Coronary artery (tissue), 2 donors: ENCODE measurements around the gene TRIM15.

Source experiments
- DNase-seq: peaks from one replicate; pipeline ENCODE4 v3.0.0-alpha.2; 2017; ENCODE audit warnings: low spot score
- H3K27ac ChIP-seq, 2 donors: fragments of 200-600 bp; sonication (generic); one replicate each; pipeline ENCODE4 v1.5.1; 2016 to 2019
- H3K4me3 ChIP-seq: fragments of 200-600 bp; sonication (generic); 2 replicates; pipeline ENCODE4 v1.5.1; 2016; ENCODE audit warnings: mild to moderate bottlenecking, moderate library complexity
- TF ChIP-seq, protein P1 (sequence below): fragments of 200-600 bp; sonication (generic); IDR thresholded peaks from one replicate; pipeline ENCODE4 v1.5.1; 2019; ENCODE audit warnings: antibody characterized with exemption

TRIM15 gene

DNA sequence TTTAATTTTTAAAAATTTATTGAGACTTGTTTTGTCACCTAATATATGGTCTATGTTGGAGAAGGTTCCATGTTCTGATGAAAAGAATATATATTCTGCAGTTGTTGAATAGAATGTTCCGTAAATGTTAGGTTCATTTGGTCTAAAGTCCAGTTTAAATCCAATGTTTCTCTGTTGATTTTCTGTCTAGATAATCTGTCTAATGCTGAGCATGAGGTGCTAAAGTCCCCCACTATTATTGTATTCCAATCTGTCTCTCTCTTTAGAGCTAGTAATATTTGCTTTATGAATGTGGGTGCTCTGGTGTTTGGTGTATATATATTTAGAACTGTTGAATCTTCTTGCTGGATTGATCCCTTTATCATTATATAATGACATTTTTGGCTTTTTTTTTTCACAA lies 15.5 kb downstream of the TRIM15 start:
- TF ChIP-seq, protein P1, sequence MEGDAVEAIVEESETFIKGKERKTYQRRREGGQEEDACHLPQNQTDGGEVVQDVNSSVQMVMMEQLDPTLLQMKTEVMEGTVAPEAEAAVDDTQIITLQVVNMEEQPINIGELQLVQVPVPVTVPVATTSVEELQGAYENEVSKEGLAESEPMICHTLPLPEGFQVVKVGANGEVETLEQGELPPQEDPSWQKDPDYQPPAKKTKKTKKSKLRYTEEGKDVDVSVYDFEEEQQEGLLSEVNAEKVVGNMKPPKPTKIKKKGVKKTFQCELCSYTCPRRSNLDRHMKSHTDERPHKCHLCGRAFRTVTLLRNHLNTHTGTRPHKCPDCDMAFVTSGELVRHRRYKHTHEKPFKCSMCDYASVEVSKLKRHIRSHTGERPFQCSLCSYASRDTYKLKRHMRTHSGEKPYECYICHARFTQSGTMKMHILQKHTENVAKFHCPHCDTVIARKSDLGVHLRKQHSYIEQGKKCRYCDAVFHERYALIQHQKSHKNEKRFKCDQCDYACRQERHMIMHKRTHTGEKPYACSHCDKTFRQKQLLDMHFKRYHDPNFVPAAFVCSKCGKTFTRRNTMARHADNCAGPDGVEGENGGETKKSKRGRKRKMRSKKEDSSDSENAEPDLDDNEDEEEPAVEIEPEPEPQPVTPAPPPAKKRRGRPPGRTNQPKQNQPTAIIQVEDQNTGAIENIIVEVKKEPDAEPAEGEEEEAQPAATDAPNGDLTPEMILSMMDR: no peak
- H3K27ac ChIP-seq: no peak overlapping the region
- no peak overlapping the region for H3K4me3 ChIP-seq
- no peak for DNase-seq

- H3K27ac ChIP-seq: no peak overlapping the region
- DNase-seq: no peak
- no peak overlapping the region for H3K4me3 ChIP-seq
- TF ChIP-seq, protein P1: no peak
These were observed 16.8 kb downstream of the TRIM15 start for GRCh38 chr6:30180145-30180544.

DNA sequence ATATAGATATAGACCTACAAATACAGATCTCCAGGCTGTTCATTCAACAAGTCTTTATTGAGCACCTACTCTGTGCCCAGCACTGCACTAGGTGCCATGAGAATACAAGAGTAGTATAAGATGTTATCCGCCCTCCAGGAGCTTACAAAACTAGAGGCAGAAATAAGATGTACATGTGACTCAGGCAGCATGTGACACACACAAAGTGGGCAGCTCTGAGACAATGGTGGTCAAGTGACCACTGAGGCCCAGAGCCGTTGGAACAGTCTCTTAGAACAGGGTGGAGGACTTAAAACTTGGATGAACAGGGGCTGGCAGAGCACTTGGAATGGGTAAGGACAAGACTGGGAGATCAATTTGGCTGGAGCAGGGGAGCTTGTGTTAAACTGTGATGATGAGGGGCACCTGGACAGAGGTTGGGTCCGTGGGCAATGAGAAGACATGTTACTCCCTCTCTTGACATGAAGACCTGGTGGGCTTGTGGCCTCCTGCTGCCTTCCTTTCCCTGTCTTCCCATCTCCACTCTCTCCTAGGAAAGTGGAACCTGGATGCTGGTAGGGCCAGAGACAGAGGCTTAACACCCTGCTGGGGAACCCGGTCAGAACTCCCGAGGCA lies 21.2 kb downstream of the TRIM15 start:
- DNase-seq: no peak
- TF ChIP-seq, protein P1: no peak
- Histone ChIP-seq H3K27ac (no peak overlapping the region), H3K4me3 (no peak overlapping the region)

- DNase-seq: no peak
- no peak overlapping the region for H3K4me3 ChIP-seq
- no peak overlapping the region for H3K27ac ChIP-seq
- TF ChIP-seq, protein P1: no peak
These were observed 22.6 kb downstream of the TRIM15 start for GRCh38 chr6:30185846-30186484.

DNA sequence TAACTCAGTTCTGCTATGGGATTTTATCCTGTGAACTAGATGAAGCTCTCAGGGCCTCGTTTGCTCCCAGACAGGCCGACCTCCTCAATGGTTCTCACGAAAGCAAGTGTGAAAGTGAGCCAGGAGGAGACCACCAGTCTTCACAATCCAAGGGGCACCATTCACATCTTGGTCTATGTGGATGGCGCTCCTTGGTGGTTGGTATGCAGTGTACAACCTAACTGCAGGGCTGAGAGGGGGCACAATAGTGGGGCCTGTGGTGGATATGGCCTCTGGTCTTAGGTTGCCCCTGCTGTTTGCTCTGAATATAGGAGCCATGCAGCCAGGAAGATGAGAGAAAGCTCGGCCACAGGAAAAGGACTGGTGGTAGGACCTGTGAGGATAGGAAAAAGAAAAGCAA lies 25.2 kb downstream of the TRIM15 start:
- Histone ChIP-seq H3K27ac (no peak overlapping the region), H3K4me3 (no peak overlapping the region)
- no peak for DNase-seq
- TF ChIP-seq, protein P1: no peak

- no peak for DNase-seq
- no peak overlapping the region for H3K27ac ChIP-seq
- TF ChIP-seq, protein P1: no peak
- H3K4me3 ChIP-seq: no peak overlapping the region
These were observed 28.7 kb downstream of the TRIM15 start for GRCh38 chr6:30192076-30192475.
